ENCODE data around the gene KANK3.
"Not testable (repeated sequence)": the region's sequence is repeated elsewhere in the genome, so short reads cannot be mapped to it uniquely, and the experiment has no call there.

DNA sequence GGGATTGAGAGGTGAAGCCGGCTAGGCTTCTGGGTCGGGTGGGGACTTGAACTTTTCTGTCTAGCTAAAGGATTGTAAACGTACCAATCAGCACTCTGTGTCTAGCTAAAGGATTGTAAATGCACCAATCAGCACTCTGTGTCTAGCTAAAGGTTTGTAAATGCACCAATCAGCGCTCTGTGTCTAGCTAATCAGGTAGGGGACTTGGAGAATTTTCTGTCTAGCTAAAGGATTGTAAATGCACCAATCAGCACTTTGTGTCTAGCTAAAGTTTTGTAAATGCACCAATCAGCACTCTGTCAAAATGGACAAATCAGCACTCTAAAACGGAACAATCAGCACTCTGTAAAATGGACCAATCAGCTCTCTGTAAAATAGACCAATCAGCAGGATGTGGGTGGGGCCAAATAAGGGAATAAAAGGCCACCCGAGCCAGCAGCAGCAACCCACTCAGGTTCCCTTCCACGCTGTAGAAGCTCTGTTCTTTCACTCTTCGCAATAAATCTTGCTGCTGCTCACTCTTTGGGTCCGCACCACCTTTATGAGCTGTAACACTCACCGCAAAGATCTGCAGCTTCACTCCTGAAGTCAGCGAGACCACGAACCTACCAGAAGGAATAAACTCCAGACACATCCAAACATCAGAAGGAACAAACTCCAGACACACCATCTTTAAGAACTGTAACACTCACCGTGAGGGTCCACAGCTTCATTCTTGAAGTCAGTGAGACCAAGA lies 36.3 kb upstream of the KANK3 start:
- TF ChIP-seq, protein P1, sequence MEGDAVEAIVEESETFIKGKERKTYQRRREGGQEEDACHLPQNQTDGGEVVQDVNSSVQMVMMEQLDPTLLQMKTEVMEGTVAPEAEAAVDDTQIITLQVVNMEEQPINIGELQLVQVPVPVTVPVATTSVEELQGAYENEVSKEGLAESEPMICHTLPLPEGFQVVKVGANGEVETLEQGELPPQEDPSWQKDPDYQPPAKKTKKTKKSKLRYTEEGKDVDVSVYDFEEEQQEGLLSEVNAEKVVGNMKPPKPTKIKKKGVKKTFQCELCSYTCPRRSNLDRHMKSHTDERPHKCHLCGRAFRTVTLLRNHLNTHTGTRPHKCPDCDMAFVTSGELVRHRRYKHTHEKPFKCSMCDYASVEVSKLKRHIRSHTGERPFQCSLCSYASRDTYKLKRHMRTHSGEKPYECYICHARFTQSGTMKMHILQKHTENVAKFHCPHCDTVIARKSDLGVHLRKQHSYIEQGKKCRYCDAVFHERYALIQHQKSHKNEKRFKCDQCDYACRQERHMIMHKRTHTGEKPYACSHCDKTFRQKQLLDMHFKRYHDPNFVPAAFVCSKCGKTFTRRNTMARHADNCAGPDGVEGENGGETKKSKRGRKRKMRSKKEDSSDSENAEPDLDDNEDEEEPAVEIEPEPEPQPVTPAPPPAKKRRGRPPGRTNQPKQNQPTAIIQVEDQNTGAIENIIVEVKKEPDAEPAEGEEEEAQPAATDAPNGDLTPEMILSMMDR (IDR thresholded peaks at IDR 0.05; ENCODE audit: insufficient read depth, low read depth, low read length), result not testable (repeated sequence)
- TF ChIP-seq EZH2 (IDR thresholded peaks at IDR 0.05; ENCODE audit: insufficient read depth, low read length), result not testable (repeated sequence)
